ENCODE measurements around the gene TOR1A.
A peak's percentile ranks its signal among the peaks of the same experiment; 100 is the strongest.

Gene TOR1A, protein sequence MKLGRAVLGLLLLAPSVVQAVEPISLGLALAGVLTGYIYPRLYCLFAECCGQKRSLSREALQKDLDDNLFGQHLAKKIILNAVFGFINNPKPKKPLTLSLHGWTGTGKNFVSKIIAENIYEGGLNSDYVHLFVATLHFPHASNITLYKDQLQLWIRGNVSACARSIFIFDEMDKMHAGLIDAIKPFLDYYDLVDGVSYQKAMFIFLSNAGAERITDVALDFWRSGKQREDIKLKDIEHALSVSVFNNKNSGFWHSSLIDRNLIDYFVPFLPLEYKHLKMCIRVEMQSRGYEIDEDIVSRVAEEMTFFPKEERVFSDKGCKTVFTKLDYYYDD

DNA sequence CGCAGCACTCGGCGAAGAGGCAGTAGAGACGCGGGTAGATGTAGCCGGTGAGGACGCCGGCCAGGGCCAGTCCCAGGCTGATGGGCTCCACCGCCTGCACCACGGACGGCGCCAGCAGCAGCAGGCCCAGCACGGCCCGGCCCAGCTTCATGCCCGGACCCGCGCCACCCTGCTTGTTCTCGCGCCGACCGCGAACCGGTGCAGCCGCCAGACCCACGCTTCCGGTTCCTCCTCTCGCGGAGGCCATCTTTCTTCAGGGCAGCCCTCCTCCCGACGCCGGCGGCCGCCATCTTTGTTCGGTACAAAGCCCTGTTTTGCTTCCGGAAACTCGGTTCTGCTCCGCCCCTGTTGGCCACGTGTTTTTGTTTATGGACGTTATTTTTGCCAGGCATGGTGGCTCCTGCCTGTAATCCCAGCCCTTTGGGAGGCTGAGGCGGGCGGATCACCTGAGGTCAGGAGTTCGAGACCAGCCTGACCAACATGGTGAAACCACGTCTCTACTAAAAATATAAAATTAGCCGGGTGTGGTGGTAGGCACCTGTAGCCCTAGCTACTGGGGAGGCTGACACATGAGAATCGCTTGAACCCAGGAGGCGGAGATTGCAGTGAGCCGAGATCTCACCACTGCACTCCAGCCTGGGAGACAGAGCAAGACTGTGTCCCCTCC is at the start of gene TOR1A:
TOR1A (minus strand) TSS at position 202 of the 667 bp plus-strand sequence; CDS start at position 151, 51 bp downstream.
- DNase-seq: peak; percentile 87

GRCh38 chr9:129871046-129871445 is 47.1 kb upstream of the TOR1A start:
- DNase-seq: no peak

DNA sequence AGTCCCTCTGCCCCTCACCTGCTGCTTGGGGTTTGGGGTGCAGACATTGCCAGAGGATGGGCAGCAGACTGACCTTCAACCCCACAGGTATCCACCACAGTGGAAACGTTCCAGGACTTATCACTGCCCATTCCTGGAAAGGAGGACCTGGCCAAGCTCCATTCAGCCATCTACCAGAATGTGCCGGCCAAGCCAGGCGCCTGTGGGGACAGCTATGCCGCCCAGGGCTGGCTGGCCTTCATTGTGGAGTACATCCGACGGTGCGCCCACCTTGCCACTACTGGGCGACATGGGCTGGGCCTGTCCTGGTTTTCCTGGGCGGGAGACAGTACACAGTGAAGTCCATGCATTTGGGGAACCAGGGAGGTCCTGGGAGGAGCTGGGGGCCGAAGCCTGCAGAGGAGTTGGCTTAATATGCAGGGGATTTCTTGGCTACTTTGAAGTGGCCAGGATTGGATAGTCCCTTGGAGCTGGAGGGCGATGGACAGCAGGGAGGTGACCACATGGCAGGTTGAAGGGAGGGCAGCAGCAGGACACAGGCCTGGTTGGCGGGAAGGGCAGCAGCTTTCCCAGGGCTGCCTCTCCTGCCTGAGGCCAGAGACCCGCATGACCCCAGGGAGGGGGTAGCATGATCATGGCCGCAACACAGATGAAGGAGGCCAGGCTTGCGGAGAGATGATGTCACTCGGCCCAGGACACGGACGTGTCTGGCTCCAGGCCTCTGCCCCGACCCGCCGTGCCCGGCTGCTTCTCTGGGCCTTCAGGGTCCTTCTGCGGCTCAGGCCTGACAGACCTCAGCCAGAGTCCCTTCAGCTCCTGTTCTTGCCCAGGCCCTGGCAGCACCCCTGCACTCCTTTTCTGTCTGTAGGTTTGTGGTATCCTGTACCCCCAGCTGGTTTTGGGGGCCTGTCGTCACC is 45.9 kb upstream of the TOR1A start:
- DNase-seq: no peak

DNA sequence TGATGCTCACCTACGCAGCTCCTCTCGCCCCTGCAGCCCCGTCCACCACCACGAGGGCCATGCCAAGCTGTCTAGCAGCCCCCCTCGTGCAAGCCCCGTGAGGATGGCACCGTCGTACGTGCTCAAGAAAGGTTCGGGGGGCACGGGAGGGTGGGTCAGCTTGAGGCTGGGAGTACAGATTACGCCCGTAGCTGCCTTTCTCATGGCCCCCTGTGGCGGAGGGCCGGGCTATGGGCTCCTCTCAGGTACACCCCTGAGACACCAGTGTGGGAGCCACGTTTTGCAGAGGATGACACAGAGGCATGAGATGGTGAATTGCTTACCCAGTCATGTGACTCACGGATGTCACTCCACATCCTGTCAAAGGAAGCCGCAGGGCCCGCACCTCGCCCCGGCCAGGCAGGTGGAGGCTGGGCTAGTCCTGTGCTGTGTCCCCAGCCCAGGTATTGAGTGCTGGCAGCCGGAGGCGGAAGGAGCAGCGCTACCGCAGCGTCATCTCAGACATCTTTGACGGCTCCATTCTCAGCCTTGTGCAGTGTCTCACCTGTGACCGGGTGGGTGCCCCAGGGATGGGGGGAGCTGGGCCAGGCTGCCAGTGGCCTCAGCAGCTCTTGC is 45.0 kb upstream of the TOR1A start:
- no peak for DNase-seq

GRCh38 chr9:129868023-129868871 is 44.3 kb upstream of the TOR1A start:
- no peak for DNase-seq

DNA sequence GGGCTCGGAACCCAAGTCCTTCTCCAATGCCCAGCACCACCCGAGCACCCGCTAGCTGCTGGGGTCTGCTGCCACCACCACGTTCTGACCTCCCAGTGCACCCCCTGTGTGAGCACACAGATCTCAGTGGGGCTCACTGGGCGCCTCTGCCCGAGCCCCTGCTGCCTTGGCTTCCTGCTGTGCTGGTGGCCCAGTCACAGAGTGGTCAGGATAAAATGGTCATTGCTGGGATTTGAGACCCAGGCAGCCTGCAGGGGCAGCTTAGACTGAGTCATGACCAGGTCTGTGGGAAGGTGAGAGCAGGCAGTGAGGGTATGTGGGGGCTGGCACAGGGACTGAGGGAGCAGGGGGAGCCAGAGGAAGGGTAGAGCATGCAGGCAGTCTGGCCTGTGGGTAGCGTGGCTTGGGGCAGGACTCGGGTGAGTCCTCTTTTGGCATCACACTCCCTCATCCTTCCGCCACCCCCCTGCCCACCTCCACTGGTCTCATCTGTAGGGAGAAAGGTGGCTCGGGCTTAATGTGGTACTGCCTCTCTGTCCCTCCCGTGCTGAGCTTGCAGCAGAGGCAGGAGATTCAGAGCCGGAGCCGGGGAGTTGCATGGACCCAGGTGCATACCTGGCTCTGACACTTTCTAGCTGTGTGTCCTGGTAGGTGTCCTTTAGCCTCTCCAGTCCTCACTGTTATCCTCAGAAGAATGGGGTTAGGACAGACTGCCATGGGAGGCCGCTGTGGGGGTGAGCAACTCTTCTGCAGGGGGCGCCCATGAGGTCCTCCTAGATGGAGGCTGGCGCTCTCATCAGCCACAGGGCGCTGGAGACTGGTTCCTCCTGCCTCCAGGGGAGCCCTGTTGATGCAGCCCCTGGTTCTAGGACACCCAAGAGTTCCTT is 43.4 kb upstream of the TOR1A start:
- no peak for DNase-seq

- no peak for DNase-seq
Observed at GRCh38 chr9:129866394-129867135, 42.6 kb upstream of the TOR1A start.

GRCh38 chr9:129865668-129866320 is 41.9 kb upstream of the TOR1A start:
- DNase-seq: no peak

GRCh38 chr9:129864991-129865647 is 41.2 kb upstream of the TOR1A start:
- no peak for DNase-seq

- DNase-seq: no peak
Observed at GRCh38 chr9:129863059-129863690, 39.2 kb upstream of the TOR1A start.

DNA sequence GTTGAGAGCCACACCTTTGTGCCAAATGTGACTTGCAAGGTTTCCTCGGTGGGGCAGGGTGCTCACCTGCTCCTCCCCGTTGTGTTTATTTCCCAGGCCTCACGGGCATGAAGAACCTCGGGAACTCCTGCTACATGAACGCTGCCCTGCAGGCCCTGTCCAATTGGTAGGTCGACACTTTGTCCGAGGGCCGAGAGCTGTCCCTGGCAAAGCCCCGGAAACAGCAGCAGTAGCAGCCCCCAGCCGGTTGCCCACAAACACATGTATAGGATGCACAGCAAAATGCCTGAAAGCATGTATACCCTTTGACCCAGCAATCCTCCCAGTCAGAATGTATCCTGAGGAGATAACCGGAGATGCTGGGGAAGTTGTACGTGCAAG is 37.5 kb upstream of the TOR1A start:
- no peak for DNase-seq

DNA sequence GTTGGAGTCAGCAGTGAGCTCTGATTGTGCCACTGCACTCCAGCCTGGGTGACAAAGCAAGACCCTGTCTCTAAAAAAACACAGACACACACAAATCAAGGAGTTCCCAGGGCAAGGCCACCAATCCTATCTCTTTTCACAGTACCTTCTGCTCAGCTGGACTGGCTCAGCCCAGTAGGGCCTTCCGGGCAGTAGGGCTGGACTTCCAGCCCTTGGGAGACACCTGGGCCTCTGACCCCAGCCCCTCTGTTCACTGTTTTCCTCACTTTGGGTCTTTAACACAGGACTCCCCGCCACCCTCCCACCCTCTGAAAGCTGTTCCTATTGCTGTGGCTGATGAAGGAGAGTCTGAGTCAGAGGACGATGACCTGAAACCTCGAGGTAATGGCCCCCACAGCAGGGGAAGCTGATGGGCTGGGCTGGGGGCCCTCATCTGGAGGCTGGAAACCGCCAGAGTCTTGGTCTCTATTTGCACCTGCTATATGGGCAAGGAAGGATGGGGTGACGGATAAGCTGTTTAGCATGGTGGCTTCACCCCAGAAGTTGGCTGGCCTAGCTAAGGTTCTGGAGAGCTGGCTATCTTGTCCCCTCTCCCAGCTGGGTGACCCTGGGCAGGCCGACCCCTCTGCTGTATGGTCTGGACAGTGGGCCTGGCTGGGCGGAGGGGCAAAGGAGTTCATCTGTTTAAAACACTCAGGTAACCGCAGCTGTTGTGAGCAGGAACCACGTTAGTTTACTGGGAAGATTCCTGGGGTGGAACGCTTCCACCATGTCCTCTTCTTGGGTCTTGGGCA is 36.9 kb upstream of the TOR1A start:
- DNase-seq: no peak

DNA sequence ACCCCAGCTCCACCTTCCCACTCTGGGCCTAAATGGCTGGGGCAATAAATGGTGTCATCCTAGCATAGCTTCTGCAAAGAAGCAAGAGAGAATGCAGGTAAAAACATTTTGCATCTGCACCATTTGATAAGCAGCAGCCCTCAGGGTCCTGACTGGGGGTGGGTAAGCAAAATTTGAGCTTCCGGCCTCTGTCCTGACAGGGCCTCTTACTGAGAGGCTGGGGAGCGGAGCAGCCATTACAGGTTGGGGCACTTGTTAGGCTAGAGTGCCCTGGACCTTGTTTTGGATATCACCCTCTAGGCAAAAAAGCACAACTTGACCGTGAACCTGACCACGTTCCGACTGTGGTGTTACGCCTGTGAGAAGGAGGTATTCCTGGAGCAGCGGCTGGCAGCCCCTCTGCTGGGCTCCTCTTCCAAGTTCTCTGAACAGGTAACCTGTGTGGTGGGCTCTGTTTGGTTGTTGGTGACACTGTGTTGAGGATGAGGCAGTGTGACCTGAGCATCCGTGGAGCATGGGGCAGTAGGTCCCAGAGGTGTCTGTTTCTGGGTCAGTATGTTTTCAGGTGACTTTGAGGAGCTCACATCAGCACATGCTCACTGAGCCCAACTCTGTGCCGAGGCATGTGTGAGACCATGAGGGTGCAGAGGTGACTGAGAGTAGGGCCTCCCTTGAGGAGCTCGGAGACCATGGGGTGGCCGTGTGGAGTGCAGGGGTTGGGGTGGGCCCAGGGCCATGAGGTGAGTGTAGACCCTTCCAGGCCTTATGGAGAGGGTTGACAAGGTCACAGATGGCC is 34.4 kb upstream of the TOR1A start:
- no peak for DNase-seq

- DNase-seq: no peak
Observed at GRCh38 chr9:129857207-129857606, 33.3 kb upstream of the TOR1A start.

GRCh38 chr9:129854588-129855110 is 30.7 kb upstream of the TOR1A start:
- no peak for DNase-seq

DNA sequence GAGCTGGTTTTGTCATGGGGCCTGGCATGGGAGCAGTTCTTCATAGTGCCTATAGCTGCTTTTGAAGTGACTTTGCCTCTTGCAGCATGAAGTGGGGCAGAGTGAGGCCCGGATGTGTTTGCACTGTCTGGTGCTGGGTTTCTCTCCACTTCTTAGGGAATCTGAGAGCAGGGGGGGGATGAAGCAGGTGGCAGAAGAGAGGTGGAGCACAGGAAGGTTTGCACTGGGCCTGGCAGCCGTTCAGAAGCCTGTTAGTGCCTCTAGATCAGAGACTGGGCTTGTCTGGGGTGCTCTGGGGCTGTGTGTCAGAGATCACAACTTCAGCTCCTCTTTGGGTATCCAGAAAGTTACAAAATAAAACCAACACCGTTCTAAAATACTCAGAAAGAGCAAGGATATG is 29.7 kb upstream of the TOR1A start:
- DNase-seq: no peak

- no peak for DNase-seq
Observed at GRCh38 chr9:129852579-129852978, 28.6 kb upstream of the TOR1A start.
